Measurements from ENCODE around the gene CD82. TPM values are rescaled to one million over a fixed set of nuclear protein-coding genes. Genes with fewer than 3 reads are reported as not detected.

The CD82 gene
- total RNA-seq, 1 donor from 2014 or later = 91.6 TPM

DNA sequence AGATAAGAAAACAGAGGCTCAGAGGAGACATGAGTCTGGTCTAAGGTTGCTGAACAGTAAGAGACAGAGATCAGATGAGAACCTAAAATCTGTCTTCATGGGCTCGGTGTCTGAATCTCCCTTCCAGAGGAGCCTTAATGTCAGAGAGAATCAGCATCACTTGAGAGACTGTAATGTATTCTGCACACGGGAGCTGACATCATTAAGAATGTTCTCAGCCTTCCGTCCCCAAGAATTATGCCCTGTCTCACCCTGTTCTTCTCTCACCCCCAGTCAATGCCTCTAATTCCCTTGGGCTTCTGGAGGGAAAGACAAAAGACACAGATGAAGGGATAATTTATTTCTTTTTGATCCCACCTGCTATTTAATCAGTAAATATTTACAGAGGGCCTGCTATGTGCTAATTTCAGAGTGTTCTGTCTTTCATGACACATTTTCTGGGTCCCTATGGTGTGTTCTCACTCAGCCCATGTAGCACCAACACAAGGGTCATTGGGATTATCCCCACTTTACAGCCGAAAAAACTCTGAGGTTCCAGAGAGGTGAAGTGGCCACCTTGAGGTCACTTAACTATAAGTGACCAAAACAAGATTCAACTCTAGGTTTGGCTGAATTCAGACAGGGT is 61.8 kb downstream of the CD82 start:
- H3K4me1 ChIP-seq = peaks cover 16% of the 10 kb centered on the region

GRCh38 chr11:44627911-44628729 is 62.7 kb downstream of the CD82 start:
- peak; percentile 64 to 83 for DNase-seq (ENCODE audit: extremely low spot score in 2 of 2)
- no peaks in the 10 kb centered on the region for H3K27me3 ChIP-seq
- no peaks in the 10 kb centered on the region for H3K36me3 ChIP-seq
- TF ChIP-seq POLR2AphosphoS5 (IDR thresholded peaks at IDR 0.05; ENCODE audit: insufficient read depth in 1 of 2, low read depth in 1 of 2) (peak in 1 of 2 donors; percentile 28), CTCF (IDR thresholded peaks at IDR 0.05) (no peak)
- intact Hi-C loops (cut with DNase I) = loop anchor here (10.0 kb wide), 1 partner anchor 97 kb away; the partner anchor contains the start of gene TSPAN18
- peaks cover 16% of the 10 kb centered on the region for H3K4me1 ChIP-seq
- H3K27ac ChIP-seq = peak overlapping the region; percentile 66
- no peak overlapping the region for H3K4me3 ChIP-seq
- no peaks in the 10 kb centered on the region for H3K9me3 ChIP-seq

More for the DNA sequence above, 61.8 kb downstream of the CD82 start:
- no peaks in the 10 kb centered on the region for H3K27me3 ChIP-seq
- DNase-seq (ENCODE audit: extremely low spot score in 2 of 2) = peak in 1 of 2 donors; percentile 6
- no peaks in the 10 kb centered on the region for H3K36me3 ChIP-seq
- H3K9me3 ChIP-seq = no peaks in the 10 kb centered on the region
- H3K4me3 ChIP-seq = no peak overlapping the region
- TF ChIP-seq POLR2AphosphoS5 (IDR thresholded peaks at IDR 0.05; ENCODE audit: insufficient read depth in 1 of 2, low read depth in 1 of 2) (no peak), CTCF (IDR thresholded peaks at IDR 0.05) (no peak)
- intact Hi-C loops (cut with DNase I) = loop anchor here (10.0 kb wide), 1 partner anchor 98 kb away; the partner anchor contains the start of gene TSPAN18
- H3K27ac ChIP-seq = peak overlapping the region; percentile 66

DNA sequence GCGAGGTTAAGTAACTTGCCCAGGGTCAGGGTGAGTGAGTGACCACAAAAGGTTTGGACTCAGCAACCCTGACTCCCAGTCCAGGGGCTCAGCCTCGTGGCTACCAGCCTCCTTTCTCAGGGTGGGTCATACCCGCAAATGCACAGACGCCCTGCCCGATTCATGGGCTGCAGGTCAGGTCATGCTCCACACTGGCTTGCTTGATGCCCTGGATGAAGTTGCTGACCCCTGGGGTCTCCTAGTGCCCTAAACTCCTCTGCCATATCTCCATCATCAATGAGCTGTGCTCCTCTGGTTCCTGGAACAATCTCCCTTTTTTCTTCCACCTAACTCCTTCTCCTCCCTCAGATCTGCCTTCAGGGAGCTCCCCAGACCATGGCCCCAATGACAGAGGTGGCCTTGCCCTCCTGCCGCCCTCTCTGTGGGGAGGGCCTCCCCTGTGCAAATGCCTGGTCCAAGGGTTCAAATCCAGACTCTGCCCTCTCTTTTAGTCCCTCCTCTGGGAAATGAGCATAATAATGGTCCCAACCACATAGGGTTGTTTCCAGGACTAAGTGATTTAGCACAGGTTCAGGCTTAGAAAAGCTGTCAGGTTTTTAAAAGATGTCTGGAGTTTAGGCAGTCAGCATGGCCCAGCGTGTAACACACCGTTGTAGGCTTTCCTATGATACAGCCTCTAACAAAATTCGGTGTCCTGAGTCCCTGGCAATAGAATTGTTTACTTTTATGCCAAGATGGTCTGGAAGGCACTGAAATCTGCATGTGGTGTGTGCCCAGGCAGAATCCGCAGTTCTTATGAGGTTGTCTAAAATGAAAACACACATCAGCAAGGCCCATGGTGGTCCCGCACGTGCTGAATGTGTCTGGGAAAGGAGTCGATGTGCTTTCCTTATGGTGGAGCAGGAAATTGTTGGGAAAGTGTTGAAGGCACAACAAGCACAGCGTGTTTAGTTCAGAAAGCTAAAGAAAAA is 63.6 kb downstream of the CD82 start:
- peaks cover 17% of the 10 kb centered on the region for H3K4me1 ChIP-seq
- H3K36me3 ChIP-seq = no peaks in the 10 kb centered on the region
- H3K4me3 ChIP-seq = no peak overlapping the region
- H3K9me3 ChIP-seq = no peaks in the 10 kb centered on the region
- H3K27me3 ChIP-seq = no peaks in the 10 kb centered on the region
- intact Hi-C loops (cut with DNase I) = loop anchor here (10.0 kb wide), 1 partner anchor 96 kb away; the partner anchor contains the start of gene TSPAN18
- DNase-seq (ENCODE audit: extremely low spot score in 2 of 2) = peak; percentile 40 to 69
- H3K27ac ChIP-seq = no peak overlapping the region
- TF ChIP-seq POLR2A (IDR thresholded peaks at IDR 0.05) (no peak), POLR2AphosphoS5 (IDR thresholded peaks at IDR 0.05; ENCODE audit: insufficient read depth in 1 of 2, low read depth in 1 of 2) (no peak), CTCF (IDR thresholded peaks at IDR 0.05) (no peak)

GRCh38 chr11:44629732-44630345 is 64.4 kb downstream of the CD82 start:
- DNase-seq (ENCODE audit: extremely low spot score in 2 of 2) = peak; percentile 11 to 74
- peaks cover 26% of the 10 kb centered on the region for H3K4me1 ChIP-seq
- no peaks in the 10 kb centered on the region for H3K27me3 ChIP-seq

More at GRCh38 chr11:44629732-44630345, 64.4 kb downstream of the CD82 start:
- no peak overlapping the region for H3K4me3 ChIP-seq
- H3K27ac ChIP-seq = no peak overlapping the region
- no peaks in the 10 kb centered on the region for H3K9me3 ChIP-seq
- H3K36me3 ChIP-seq = no peaks in the 10 kb centered on the region
- TF ChIP-seq POLR2AphosphoS5 (IDR thresholded peaks at IDR 0.05; ENCODE audit: insufficient read depth in 1 of 2, low read depth in 1 of 2) = no peak
- TF ChIP-seq POLR2A (IDR thresholded peaks at IDR 0.05) = no peak
- no peak for TF ChIP-seq CTCF (IDR thresholded peaks at IDR 0.05)
- intact Hi-C loops (cut with DNase I) = loop anchor here (10.0 kb wide), 1 partner anchor 95 kb away; the partner anchor contains the start of gene TSPAN18
